ENCODE data around the gene NBPF6. TPM values are rescaled to one million over a fixed set of nuclear protein-coding genes. Genes with fewer than 3 reads are reported as not detected.

Gene NBPF6
- total and polyA plus RNA-seq, 2 experiments from 2014 or later: not detected

DNA sequence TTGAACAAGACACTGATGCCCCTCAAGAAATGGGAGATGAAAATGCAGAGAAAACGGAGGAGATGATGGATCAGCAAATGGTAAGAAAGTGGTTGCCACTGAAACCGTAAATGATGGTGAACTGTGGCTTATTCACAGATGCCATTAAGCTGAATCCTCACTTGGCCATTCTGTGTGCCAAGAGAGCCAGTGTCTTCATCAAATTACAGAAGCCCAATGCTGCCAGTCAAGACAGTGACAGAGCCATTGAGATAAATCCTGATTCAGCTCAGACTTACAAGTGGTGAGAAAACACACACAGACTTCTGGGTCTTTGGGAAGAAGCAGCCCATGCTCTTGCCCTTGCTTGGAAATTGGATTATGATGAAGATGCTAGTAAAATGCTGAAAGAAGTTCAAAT, 52.5 kb downstream of the NBPF6 start:
- H3K4me3 ChIP-seq: no peak overlapping the region
- H3K4me1 ChIP-seq (ENCODE audit: low read depth): no peaks in the 10 kb centered on the region
- no peaks in the 10 kb centered on the region for H3K36me3 ChIP-seq
- TF ChIP-seq, protein P1, sequence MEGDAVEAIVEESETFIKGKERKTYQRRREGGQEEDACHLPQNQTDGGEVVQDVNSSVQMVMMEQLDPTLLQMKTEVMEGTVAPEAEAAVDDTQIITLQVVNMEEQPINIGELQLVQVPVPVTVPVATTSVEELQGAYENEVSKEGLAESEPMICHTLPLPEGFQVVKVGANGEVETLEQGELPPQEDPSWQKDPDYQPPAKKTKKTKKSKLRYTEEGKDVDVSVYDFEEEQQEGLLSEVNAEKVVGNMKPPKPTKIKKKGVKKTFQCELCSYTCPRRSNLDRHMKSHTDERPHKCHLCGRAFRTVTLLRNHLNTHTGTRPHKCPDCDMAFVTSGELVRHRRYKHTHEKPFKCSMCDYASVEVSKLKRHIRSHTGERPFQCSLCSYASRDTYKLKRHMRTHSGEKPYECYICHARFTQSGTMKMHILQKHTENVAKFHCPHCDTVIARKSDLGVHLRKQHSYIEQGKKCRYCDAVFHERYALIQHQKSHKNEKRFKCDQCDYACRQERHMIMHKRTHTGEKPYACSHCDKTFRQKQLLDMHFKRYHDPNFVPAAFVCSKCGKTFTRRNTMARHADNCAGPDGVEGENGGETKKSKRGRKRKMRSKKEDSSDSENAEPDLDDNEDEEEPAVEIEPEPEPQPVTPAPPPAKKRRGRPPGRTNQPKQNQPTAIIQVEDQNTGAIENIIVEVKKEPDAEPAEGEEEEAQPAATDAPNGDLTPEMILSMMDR (IDR thresholded peaks at IDR 0.05; ENCODE audit: low read depth, low read length): no peak
- peak in 1 of 2 donors; percentile 15 for DNase-seq (ENCODE audit: low read depth in 1 of 2, low spot score in 1 of 2)
- H3K9me3 ChIP-seq (ENCODE audit: low read depth): no peaks in the 10 kb centered on the region
- H3K27ac ChIP-seq: no peak overlapping the region
- no peaks in the 10 kb centered on the region for H3K27me3 ChIP-seq

DNA sequence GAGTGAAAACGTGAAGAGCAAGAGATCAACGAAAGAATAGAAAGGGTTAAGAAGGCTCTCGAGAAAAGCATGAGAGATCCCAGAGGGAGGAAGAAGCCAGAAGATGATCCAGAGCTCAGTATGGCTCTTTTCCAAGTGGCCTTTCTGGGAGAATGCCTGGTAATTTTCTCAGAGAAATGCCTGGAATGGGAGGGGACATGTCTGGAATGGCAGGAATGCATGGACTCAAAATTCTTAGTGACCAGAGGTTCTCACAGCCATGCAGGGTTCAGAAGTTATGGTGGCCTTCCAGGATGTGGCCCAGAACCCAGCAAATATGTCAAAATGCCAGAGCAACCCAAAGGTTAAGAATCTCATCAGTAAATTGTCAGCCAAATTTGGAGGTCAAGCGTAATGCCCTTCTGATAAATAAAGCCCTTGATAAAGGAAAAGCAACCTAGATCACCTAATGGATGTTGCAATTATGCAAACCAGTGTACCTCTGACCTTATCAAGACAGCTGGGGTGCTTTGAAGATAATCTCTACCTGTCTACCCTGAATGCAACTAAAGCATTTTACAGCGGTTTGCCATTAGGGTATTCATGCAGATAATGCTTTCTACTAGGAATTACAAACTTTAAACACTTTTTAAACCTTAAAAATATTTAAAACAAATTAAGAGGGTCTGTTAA, 53.1 kb downstream of the NBPF6 start:
- peak; percentile 41 to 86 for DNase-seq (ENCODE audit: low read depth in 1 of 2, low spot score in 1 of 2)

DNA sequence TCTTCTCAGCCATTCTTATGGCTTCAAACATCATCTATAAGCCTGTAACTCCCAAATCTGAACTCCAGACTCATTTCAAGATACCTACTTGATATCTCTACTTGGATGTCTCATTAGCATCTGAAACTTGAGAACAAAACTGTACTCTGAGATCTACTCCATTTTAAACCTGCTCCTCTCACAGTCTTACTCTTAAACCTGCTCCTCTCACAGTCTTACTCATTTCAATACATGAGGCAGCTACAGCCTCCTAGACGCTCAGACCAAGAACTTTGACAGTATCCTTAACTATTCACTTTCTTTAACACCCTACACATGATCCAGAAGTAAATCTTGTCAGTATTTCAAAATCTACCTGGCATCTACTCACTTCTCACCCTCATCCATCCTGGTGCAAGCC, 54.3 kb downstream of the NBPF6 start:
- Histone ChIP-seq H3K27me3 (no peaks in the 10 kb centered on the region), H3K9me3 (ENCODE audit: low read depth) (no peaks in the 10 kb centered on the region), H3K27ac (no peak overlapping the region), H3K36me3 (no peaks in the 10 kb centered on the region), H3K4me1 (ENCODE audit: low read depth) (no peaks in the 10 kb centered on the region), H3K4me3 (no peak overlapping the region)
- TF ChIP-seq, protein P1 (IDR thresholded peaks at IDR 0.05; ENCODE audit: low read depth, low read length): no peak
- no peak for DNase-seq (ENCODE audit: low read depth in 1 of 2, low spot score in 1 of 2)

More for the DNA sequence above, 53.1 kb downstream of the NBPF6 start:
- Histone ChIP-seq H3K36me3 (no peaks in the 10 kb centered on the region), H3K27me3 (no peaks in the 10 kb centered on the region), H3K4me1 (ENCODE audit: low read depth) (no peaks in the 10 kb centered on the region), H3K4me3 (no peak overlapping the region), H3K9me3 (ENCODE audit: low read depth) (no peaks in the 10 kb centered on the region), H3K27ac (peak overlapping the region; percentile 49)
- TF ChIP-seq, protein P1 (IDR thresholded peaks at IDR 0.05; ENCODE audit: low read depth, low read length): no peak

DNA sequence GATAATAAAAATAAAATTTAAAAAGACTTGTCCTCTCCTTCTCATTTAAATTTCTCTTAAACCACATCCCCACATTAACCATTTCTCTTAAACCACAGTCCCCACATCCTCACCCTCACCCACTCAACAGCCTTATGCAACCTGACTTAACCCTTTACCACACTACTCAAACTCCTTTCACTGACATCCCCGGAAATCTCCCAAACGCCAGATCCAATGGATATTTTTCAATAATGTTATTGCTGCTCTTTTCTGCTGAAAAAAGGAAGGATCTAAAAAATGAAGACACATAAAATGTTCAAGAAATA, 55.6 kb downstream of the NBPF6 start:
- Histone ChIP-seq H3K4me3 (no peak overlapping the region), H3K36me3 (no peaks in the 10 kb centered on the region), H3K27ac (no peak overlapping the region), H3K9me3 (ENCODE audit: low read depth) (no peaks in the 10 kb centered on the region), H3K4me1 (ENCODE audit: low read depth) (no peaks in the 10 kb centered on the region), H3K27me3 (no peaks in the 10 kb centered on the region)
- no peak for DNase-seq (ENCODE audit: low read depth in 1 of 2, low spot score in 1 of 2)
- TF ChIP-seq, protein P1 (IDR thresholded peaks at IDR 0.05; ENCODE audit: low read depth, low read length): no peak

DNA sequence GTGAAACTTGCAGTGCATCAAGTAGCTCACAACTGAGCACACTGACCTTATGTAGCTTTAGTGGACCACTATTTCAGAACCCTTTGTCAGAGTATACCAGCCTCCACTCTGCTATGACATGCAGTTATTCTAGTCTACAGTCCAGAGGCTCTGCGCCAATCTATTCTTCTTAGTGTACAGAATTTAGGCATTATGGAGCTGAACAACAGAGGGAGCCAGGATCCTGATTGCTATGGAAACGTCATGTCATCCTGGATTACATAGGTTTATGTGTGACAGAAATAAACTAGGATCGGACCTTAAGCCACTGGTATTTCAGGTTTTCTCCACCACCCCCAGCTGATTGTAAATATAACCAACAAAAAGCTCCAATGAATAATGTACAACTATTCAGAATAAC, 61.6 kb downstream of the NBPF6 start:
- Histone ChIP-seq H3K27ac (no peak overlapping the region), H3K4me1 (ENCODE audit: low read depth) (no peaks in the 10 kb centered on the region), H3K4me3 (no peak overlapping the region), H3K9me3 (ENCODE audit: low read depth) (no peaks in the 10 kb centered on the region), H3K27me3 (no peaks in the 10 kb centered on the region), H3K36me3 (no peaks in the 10 kb centered on the region)
- DNase-seq (ENCODE audit: low read depth in 1 of 2, low spot score in 1 of 2): no peak
- TF ChIP-seq, protein P1 (IDR thresholded peaks at IDR 0.05; ENCODE audit: low read depth, low read length): no peak

All from cardiac muscle cell (in vitro differentiated cells and primary cell).